Activated CD4-positive, alpha-beta T cell treated with anti-CD3 and anti-CD28 coated beads for 4 hours (primary cell): ENCODE measurements around the gene MAP4K3.
"Not testable (repeated sequence)": the region's sequence is repeated elsewhere in the genome, so short reads cannot be mapped to it uniquely, and the experiment has no call there.

Experiments
- DNase-seq, 2 donors: peaks; one replicate each; pipeline ENCODE4 v3.0.0-alpha.2; 2020

The MAP4K3 gene

DNA sequence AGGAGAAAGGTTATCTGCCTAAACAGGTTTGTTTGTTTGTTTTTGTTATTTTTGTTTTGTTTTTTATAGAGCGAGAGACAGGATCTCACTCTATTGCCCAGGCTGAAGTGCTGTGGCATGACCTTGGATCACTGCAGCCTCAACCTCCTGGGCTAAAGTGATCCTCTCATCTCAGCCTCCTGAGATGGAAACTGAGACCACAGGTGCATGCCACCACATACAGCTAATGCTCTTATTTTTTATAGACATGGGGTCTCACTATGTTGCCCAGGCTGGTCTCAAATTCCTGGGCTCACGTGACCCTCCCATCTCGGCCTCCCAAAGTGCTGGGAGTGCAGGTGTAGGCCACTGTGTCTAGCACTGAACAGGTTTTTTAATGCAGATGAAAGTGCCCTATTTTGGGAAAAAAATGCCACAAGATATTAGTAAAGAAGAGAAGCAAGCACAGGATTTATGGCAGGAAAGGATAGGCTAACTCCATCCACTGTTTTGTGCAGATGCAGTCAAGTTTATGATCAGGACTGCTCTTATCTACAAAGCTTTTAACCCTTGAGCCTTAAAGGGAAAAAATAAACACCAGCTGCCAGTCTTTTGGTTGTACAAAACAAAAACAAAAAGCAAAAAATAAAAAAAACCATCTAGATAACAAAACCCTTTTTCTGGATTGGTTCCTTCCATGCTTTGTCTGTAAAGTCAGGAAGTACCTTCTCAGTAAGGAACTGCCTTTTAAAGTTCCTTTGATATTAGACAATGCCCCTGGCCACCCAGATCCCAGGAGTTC lies 29.4 kb downstream of the MAP4K3 start:
- DNase-seq: no peak

DNA sequence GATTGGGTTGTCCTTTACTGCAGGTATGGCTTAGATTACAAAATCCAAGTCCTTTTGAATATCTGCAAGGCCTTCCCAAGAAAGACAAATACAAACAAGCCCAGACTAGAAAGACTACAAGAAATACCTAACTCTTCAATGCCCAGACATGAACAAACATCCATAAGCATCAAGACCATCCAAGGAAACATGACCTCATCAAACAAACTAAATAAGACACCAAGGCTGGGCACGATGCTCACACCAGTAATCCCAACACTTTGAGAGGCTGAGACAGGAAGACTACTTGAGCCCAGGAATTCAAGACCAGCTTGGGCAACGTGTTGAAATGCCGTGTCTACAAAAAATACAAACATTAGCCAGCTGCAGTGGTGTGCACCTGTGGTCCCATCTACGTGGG lies 31.7 kb downstream of the MAP4K3 start:
- no peak for DNase-seq

DNA sequence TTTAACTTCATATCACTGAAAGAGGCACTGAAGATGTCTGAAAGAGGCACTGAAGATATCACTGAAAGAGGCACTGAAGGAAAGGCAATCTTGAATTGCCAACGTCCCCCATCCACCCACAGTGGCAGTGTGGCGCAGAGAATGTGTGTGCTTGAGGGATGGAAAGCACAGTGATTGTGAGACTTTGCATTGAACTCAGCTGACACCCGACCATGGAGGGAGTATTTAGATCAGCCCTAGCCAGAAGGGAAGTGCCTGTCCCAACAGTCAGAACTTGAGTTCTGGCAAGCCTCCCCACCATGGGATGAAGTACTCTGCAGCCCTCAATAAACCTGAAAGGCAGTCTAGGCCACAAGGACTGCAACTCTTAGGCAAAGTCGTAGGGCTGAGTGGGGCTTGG lies 33.8 kb downstream of the MAP4K3 start:
- DNase-seq: no peak

DNA sequence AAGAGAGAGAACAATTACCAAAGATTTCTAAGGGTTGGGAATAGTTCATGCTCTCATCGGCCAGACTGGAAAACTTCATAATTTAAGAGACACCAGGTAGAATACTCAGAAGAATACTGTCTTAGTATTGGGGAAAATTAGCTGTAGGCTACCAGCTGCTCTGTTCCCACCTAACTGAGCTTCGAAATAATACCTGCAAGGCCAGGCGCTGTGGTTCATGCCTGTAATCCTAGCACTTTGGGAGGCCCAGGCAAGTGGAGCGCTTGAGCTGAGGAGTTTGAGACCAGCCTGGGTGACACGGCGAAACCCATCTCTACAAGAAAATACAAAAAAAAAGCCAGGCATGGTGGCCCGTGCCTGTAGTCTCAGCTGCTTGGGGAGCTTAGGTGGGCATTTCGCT lies 35.8 kb downstream of the MAP4K3 start:
- no peak for DNase-seq

DNA sequence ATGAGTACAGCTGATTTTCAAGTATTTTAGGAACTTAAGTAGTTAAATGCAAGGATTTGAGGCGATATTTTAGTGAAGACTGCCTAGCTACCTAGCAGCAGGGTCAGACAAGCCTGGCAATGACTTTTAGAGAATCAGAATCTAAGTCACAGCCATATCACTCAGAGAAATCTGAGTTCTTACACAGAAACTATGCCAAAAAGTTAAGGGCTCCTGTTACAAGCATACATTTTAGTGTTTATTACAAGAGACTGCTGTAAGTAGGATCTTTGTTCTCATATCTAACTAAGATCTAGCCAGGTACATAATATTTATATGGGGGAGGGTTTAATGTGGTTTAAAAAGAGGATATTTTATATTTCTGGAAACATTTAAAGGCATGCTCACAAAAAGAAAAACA lies 37.5 kb downstream of the MAP4K3 start:
- no peak for DNase-seq

DNA sequence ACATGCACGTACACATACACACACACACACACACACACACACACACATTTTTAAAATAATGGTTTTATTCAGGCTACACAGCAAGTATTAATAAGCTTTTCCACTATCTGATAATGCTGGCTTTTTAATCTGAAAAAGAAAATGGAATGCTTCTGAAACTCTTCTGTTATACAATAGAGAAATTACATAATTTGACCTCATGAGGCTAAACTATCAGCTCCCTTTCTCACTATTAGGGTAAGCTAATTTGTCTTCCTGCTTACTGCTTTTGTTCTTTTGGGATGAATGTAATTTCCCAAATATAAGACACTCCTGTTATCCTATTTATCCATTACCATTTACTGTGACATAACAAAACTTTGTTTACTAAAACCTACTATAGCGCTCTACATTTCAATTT lies 41.8 kb downstream of the MAP4K3 start:
- no peak for DNase-seq

DNA sequence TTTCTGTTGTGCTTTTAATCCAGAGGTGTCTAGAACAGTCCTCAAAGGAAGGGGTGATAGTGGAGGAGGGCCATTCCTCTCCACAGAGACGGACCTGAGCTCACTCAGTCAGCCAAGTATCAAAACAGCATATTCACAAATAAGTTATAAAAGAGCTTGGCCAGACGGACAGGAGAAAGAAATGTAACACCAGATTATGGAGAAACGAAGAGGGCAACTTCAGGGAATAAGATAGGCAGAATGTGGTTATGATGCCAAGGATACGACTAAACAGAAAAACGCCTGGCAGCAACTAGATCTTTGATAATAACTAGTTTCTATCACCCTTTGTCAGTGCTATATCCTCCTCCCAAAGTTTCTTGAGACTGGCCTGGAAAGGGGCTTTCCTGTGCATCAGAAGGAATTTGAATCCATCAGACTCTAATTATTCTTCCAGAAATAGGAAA lies 42.5 kb downstream of the MAP4K3 start:
- no peak for DNase-seq

DNA sequence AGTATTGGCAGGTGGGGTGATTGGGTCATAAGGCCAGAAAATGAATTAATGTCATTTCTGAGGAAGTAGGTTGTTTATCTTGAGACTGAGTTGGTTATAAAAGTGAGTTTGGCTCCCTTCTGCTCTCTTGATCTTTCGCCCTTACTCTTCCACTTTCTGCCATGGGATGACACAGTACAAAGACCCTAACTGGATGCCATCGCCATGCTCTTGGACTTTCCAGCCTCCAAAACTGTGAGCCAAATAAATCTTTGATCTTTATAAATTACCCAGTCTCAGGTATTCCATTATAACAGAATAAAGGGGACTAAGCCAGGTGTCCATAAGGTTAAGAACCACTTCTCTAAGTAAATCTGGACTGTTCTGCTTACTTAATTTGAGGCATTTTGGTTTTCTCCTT lies 44.4 kb downstream of the MAP4K3 start:
- no peak for DNase-seq

DNA sequence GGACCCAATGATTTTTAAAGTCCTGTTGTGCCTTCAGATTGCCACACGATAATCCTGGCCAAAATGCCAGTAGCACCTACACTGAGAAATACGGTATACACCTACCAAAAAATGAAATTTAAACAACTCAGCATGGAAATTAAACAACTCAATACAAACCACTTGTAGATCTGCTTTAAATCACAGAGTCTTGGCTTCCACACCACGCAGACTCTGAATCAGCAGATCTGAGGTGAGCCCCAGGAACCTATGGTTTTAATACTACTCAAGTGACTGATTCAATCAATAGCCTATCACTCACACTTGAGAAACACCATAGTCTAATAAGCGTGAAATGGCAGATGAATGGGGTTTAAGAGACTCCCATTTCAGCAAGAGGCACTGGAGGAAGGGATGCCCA lies 46.9 kb downstream of the MAP4K3 start:
- DNase-seq: no peak

DNA sequence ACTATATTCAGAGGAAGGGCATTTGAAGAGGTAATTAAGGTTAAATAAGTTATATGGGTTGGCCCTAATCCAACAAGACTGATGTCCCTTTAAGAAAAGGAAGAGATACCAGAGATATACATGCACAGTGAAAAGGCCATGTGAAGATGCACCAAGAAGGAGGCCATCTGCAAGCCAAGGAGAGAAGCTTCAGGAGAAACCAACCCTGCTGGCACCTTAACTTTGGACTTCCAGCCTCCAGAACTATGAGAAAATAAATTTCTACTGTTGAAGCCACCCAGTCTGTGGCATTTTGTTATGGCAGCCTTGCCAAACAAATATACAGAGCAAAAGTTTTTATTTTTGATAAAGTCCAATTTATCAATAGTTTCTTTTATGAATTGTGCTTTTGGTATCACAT lies 51.0 kb downstream of the MAP4K3 start:
- no peak for DNase-seq

DNA sequence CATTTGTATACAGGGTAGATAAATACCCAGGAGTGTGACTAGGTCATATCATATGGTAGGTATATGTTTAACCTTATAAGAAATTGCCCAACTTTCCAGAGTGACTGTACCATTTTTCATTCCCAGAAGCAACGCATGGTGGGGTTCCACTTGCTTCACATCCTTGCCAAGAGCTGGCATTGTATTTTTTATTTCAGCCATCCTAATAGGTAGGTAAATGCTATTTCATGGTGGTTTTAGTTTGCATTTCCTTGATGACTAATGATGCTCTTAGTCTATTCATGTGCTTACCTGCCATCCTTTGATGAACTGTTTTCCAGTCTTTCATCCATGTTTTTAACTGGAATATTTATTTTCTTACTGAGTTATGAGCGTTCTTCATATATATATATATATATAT lies 51.9 kb downstream of the MAP4K3 start:
- DNase-seq: no peak

DNA sequence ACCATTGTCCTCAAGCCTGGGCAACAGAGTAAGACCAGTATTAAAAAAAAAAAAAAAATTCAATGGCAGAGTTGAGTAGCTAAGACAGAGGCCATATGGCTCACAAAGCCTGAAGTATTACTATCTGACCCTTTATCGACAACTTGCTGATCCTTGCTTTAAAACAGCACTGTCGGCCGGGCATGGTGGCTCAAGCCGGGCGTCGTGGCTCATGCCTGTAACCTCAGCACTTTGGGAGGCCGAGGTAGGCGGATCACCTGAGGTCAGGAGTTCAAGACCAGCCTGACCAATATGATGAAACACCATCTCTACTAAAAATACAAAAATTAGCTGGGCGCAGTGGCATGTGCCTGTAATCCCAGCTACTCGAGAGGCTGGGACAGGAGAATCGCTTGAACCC lies 53.0 kb downstream of the MAP4K3 start:
- DNase-seq: not testable (repeated sequence)

DNA sequence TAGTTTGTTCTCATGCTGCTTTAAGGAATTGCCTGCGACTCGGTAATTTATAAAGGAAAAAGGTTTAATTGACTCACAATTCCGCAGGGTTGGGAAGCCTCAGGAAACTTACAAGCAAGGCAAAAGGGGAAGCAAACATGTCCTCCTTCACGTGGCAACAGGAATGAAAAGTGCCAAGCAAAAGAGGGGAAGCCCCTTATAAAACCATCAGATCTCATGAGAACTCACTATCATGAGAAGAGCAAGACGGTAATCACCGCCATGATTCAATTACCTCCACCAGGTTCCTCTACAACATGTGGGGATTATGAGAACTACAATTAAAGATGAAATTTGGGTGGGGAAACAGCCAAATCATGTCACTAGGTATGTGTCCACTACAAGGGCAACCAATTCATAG lies 53.9 kb downstream of the MAP4K3 start:
- DNase-seq: no peak

DNA sequence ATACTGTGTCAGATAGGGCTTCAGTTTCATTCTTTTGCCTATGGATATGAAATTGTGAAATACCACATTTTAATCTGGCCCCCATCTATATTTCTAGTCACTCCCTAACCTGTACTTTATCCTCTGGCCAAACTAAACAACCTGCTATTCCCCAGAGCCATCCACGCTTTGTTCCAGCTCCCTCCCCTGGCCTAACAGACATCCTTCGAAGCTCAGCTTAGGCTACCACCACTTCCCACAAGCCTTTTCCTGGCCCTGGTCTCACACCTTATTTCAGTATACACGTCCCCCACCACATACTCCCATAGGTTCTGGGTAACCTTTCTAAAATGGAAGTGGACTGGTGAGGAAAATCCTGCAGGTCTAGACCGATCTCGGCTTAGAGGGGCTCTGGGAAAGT lies 55.4 kb downstream of the MAP4K3 start:
- no peak for DNase-seq

DNA sequence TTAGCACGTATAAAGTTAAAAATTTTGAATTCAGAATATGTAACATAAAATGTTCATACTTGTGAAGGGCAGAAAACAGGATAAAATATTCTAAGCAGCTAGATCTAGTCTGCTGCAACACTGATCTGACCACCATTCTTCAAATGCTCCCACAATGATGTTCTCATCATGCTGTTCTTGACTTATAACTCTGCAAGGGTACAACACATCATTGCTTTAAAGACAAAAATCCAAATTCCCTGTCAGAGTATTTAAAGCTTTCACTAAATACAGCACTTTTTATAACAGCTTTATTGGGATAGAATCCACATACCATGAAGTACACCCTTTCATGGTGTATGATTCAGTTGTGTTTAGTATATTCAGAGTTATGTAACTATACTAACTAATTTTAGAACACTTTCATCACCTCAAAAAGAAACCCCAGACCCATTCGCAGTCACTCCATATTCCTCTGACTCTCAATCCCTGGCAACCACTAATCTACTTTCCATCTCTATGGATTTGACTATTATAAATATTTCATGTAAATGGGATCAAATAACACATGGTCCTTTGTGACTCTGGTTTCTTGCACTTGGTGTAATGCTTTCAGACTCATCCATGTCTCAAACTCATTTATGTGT lies 56.4 kb downstream of the MAP4K3 start:
- DNase-seq: no peak

DNA sequence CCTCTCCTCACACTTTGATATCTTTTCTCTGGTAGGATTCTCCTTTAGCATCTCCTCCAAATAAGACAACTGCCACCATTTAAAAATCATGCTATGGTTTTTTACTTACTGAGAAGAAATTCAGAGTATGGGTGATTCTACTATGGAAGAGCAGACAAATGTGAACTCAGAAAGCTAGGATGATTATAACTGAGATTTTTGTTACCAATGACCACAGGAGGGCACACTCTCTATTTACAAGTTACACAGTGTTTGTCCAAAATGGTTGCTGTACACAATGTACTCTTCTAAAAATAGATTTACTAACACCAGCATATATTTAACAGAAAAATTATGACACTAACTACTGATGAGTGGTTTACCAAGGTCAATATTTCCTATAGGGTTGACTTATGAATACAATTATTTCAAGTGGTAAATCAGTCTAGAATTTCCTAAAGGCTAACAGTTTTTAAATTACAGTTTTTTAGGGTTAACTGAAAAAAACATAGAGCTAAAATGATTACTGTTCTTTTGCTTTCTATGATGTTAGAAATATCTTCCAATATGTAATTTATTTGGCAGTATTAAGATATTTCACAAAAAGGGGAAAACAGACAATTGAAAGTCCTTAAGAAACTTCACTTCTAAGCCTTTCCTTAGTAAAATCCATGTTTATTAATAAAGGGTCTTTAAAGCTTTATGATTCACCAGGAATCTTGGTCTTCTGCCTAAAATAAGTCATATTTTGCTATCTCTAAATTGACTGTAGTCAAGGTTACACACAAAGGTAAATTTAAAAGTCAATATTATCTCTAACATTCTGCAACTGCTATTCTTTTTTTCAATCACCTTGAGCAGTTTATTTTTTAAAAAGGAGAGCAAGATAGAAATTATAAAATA lies 57.2 kb downstream of the MAP4K3 start:
- DNase-seq: no peak

DNA sequence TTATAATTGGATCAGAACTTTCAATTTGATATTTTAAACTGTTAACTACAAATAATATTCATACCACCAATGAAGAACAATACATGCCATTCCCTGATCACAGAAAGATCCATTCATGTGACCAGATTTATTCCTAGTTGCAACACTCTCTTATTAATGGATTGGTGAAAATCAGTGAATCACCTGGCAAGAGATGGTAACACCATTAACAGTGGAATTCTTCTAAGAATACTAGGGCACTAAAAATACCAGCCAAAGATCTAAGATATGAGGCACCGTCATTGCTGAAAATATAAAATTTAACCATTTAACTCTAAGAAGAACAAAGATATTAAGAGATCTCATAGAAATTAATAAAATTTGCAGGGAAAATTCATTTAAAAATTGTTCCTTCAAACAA lies 58.1 kb downstream of the MAP4K3 start:
- DNase-seq: no peak

DNA sequence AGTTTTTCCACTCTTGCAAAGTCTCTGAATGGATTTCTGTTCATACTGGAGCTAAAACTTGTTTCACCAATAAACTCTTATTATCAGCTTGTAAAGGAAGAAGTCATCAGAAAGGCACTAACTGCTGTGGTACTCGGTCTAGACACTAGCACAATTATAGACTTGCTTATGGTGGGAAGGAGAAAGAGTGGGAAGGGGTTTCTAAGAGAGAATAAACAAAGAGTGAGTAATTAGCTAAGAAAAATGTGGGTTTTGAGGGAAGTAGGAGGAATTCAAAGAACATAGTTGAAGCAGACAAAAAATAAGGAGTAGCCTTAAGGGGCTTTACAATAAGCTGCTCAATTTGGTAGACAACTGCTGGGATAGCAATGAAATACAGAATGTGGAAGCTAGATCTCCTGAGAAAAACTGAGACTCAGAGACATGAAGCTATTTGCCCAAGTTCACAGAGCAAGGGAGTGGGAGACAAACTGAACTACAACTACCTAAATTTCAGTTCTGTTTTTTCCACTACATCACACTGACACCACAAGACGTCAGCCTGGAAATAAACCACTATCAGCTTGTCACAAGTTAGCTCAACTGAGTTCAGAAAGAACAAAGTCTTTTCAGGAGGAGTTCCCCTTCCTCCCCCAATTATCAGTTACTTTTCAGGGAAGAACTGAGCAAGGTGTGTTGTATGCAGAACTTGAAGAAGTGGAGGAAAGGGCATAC lies 59.7 kb downstream of the MAP4K3 start:
- DNase-seq: peak in 1 of 2 donors; percentile 4

DNA sequence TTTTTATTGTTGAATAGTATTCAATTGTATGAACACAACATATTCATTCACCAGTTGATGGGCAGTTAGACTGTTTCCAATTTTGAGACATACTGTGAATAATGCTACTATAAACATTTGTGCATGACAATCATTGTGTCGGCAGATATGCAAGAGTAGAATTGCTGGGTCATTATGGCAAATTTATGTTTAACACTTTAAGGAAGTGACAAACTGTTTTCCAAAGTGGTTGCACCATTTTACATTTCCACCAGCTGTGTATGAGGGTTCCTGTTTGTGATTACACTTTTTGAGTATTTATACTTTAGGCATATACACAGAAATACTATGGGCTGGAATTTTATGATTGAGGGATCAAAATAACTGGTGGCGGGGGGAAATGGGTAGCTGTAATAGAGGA lies 61.2 kb downstream of the MAP4K3 start:
- DNase-seq: no peak

DNA sequence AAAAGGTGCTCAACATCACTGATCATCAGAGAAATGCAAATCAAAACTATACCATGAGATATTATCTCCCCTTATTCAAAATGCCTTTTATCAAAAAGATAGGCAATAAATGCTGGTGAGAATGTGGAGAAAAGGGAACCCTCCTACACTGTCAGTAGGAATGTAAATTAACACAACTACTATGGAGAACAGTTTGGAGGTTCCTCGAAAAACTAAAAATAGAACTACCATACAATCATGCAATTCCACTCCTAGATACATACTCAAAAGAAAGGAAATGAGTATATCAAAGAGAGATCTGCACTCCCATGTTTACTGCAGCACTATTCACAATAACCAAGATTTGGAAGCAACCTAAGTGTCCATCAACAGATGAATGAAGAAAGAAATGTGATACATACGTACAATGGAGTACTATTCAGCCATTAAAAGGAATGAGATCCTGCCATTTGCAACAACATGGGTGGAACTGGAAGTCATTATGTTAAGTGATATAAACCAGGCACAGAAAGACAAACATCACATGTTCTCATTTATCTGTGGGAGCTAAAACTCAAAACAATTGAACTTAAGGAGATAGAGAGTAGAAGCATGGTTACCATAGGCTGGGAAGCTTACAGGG lies 63.8 kb downstream of the MAP4K3 start:
- DNase-seq: no peak

DNA sequence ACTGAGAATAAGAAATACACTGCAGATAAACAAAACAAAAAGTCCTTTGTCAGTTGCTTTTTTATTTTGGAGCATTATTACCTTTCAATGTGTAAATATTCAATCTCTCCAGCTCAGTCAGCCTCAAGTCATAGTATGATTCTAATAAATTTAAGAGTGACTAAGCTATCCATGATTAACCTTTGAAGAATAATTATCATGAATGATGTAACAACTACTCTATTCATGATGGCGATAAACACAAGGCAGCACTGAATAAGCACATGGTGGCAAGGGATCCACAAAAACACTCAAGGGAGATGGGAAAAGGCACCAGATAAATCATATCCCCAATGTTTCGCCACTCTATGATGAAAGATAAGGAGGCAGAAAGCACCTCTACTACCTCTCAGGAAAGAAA lies 67.0 kb downstream of the MAP4K3 start:
- no peak for DNase-seq

DNA sequence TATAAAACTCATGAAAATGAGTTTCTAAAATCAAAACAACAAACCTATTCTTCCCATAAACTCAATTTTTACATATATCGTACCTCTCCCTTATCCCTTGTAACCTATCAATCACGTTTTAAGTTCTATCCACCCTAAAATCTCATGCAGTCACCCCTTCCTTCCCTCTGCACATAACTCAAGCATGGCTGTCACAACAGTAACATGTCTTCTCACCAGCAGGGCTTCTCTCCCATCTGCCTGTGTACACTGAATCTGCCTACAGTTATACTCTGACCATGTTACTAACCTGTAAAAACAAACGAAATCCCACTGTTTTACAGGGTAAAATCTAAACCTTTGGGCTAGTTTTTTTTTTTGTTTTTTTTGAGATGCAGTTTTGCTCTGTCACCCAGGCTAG lies 68.2 kb downstream of the MAP4K3 start:
- no peak for DNase-seq

DNA sequence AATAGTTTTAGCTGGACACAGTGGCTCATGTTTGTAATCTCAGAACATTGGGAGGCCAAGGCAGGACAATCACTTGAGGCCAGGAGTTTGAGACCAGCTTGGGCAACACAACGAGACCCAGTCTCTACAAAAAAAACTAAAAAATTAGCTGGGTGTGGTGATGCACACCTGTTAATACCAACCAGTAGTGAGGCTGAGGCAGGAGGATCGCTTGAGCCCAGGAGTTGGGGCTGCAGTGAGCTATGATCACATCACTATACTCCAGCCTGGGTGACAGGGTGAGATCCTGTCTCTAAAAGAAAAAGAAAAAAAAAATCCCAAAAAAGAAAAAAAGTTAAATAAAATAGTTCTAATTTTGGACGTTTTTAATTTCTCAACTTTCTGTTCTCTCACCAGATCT lies 68.7 kb downstream of the MAP4K3 start:
- DNase-seq: no peak
